Activated gamma-delta T cell treated with Interleukin-2 at 50 U/mL for 16 hours (primary cell): Measurements from ENCODE around the gene AMIGO2.

Source experiments
- DNase-seq: peaks from one replicate; pipeline ENCODE4 v3.0.0-alpha.2; 2020

AMIGO2 gene

DNA sequence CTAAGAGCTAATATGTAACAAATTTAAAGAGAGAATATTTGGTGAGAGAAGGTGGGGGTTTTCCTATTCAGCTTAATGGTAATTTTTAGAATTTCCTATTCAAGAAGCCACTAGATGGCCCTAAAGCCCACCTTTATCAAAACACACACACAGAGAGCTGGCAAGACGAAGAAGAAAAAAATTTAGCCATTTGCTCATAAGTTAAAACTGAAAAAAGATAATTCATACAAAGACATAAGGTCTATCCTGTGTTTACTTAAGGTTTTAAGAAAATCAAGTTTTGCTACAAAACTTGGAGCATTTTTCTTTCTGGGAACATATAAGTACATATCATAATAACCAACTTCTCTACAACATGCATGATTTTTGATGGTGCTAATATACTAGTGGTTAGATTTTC lies 47.1 kb downstream of the AMIGO2 start:
- DNase-seq, result peak; percentile 18

GRCh38 chr12:47029903-47030302 lies 49.9 kb downstream of the AMIGO2 start:
- no peak for DNase-seq

- no peak for DNase-seq
Measured at GRCh38 chr12:47028981-47029708, 50.6 kb downstream of the AMIGO2 start.

- no peak for DNase-seq
Measured at GRCh38 chr12:47028186-47028585, 51.6 kb downstream of the AMIGO2 start.
